ENCODE results near the gene CBLN2.

The CBLN2 gene

DNA sequence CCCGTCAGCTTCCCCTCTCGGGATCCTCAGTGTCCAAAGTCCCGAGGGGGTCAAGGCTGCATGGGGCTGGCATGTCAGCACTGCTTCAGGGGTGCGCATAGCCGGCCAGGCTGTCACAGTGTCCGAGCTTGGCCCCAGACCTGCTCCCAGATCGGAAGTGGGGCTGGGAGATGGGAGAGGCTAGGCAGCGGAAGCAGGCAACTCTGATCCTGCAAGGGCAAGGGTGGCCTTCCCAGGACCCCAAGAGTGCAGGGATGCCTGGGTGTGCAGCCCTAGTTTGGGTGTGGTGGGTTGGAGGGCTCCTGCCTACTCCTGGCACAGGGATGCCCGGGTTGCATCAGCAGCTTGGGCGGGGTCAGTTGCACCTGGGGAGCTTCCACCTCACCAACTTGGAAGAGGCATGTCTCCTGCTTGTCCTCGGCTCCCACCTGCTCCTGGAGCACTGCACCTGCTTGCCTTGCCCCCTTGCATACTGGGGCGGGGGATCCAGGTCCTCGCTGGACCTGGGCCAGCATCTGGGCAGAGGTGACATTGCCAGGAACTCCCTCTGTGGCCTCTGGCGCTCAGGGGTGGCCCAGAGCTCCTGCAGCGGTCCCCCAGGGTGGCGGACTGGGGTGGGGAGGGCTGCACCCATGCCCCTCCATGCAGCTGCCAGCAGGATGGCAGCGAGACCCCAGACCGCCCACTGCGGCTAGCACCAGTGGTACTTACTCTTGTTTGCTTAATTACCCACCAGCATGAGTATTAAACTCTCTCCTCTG, 41.3 kb downstream of the CBLN2 start:
- no peaks in the 10 kb centered on the region for H3K27me3 Mint-ChIP-seq
- H3K4me1 Mint-ChIP-seq = no peaks in the 10 kb centered on the region
- H3K9me3 Mint-ChIP-seq = no peaks in the 10 kb centered on the region
- H3K4me3 Mint-ChIP-seq = no peak overlapping the region
- no peak for ATAC-seq
- no peaks in the 10 kb centered on the region for H3K36me3 Mint-ChIP-seq
- no peak overlapping the region for H3K27ac Mint-ChIP-seq

DNA sequence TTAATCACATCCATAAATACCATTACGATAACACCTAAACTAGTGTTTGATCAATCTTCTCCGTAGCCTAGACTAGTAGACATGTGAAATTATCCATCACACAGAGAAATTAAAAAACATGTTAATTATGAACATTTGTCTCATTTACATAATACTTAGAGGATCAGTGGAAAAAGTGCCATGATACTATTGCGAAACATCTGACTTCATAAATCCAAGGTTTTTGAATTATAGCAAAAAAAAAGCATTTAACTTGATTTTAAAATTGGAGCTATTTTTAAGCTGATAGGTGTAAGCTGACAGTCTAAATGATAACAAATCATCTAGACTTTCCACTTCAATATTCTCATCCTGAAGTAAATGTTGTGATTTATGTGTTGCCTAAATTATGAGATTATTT, 51.6 kb downstream of the CBLN2 start:
- no peaks in the 10 kb centered on the region for H3K9me3 Mint-ChIP-seq
- no peak for ATAC-seq
- H3K27ac Mint-ChIP-seq = no peak overlapping the region
- no peak overlapping the region for H3K4me3 Mint-ChIP-seq
- no peaks in the 10 kb centered on the region for H3K27me3 Mint-ChIP-seq
- H3K36me3 Mint-ChIP-seq = no peaks in the 10 kb centered on the region
- no peaks in the 10 kb centered on the region for H3K4me1 Mint-ChIP-seq
